Measurements from ENCODE around the gene ZNF333.

- no peak for TF ChIP-seq CTCF (IDR thresholded peaks at IDR 0.05)
- TF ChIP-seq POLR2AphosphoS5 (IDR thresholded peaks at IDR 0.05): no peak
Measured at GRCh38 chr19:14674764-14675163, 15.1 kb upstream of the ZNF333 start, which contains the start of gene ADGRE3.

Data from prostate gland (tissue), 2 donors.